ENCODE measurements around the gene REEP5.

DNA sequence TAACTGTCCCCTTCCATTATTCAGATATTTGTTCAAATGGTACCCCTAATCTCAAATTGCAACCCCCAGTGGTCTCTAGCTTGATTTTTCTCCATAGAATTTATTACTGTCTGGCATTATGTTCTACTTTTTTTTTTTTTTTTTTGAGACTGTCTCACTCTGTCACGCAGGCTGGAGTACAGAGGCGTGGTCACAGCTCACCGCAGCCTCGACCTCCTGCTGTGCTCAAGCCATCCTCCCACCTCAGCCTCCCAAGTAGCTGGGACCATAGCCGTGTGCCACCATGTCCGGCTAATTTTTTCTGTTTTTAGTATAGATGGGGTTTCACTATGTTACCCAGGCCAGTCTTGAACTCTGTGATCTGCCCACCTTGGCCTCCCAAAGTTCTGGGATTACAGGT is 2.0 kb upstream of the REEP5 start:
- TF ChIP-seq, protein P1, sequence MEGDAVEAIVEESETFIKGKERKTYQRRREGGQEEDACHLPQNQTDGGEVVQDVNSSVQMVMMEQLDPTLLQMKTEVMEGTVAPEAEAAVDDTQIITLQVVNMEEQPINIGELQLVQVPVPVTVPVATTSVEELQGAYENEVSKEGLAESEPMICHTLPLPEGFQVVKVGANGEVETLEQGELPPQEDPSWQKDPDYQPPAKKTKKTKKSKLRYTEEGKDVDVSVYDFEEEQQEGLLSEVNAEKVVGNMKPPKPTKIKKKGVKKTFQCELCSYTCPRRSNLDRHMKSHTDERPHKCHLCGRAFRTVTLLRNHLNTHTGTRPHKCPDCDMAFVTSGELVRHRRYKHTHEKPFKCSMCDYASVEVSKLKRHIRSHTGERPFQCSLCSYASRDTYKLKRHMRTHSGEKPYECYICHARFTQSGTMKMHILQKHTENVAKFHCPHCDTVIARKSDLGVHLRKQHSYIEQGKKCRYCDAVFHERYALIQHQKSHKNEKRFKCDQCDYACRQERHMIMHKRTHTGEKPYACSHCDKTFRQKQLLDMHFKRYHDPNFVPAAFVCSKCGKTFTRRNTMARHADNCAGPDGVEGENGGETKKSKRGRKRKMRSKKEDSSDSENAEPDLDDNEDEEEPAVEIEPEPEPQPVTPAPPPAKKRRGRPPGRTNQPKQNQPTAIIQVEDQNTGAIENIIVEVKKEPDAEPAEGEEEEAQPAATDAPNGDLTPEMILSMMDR (IDR thresholded peaks at IDR 0.05): no peak
- TF ChIP-seq, protein P2, sequence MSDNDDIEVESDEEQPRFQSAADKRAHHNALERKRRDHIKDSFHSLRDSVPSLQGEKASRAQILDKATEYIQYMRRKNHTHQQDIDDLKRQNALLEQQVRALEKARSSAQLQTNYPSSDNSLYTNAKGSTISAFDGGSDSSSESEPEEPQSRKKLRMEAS (CRISPR knock-in tag; IDR thresholded peaks at IDR 0.05): no peak
- TF ChIP-seq, protein P3, sequence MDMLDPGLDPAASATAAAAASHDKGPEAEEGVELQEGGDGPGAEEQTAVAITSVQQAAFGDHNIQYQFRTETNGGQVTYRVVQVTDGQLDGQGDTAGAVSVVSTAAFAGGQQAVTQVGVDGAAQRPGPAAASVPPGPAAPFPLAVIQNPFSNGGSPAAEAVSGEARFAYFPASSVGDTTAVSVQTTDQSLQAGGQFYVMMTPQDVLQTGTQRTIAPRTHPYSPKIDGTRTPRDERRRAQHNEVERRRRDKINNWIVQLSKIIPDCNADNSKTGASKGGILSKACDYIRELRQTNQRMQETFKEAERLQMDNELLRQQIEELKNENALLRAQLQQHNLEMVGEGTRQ (CRISPR knock-in tag; IDR thresholded peaks at IDR 0.05): no peak

Data from WTC11 (cell line).